Measurements from ENCODE around the gene MDH2. TPM values are rescaled to one million over a fixed set of nuclear protein-coding genes. Genes with fewer than 3 reads are reported as not detected.
"Not testable (repeated sequence)": the region's sequence is repeated elsewhere in the genome, so short reads cannot be mapped to it uniquely, and the experiment has no call there.

The MDH2 gene
- total RNA-seq, 4 donors from 2014 or later: 24.3 to 88.4 (median 30.0) TPM

- no peaks in the 10 kb centered on the region for H3K27me3 ChIP-seq
- DNase-seq: no peak
- no peak overlapping the region for H3K4me3 ChIP-seq
- intact Hi-C loops (cut with DNase I; ENCODE audit: low total_unique reads): no loop called here
- no peak overlapping the region for H3K27ac ChIP-seq
- no peak for TF ChIP-seq POLR2A (IDR thresholded peaks at IDR 0.05)
- no peaks in the 10 kb centered on the region for H3K9me3 ChIP-seq
- H3K36me3 ChIP-seq: no peaks in the 10 kb centered on the region
- H3K4me1 ChIP-seq: no peaks in the 10 kb centered on the region
Measured at GRCh38 chr7:76089865-76090475, 42.1 kb downstream of the MDH2 start.

DNA sequence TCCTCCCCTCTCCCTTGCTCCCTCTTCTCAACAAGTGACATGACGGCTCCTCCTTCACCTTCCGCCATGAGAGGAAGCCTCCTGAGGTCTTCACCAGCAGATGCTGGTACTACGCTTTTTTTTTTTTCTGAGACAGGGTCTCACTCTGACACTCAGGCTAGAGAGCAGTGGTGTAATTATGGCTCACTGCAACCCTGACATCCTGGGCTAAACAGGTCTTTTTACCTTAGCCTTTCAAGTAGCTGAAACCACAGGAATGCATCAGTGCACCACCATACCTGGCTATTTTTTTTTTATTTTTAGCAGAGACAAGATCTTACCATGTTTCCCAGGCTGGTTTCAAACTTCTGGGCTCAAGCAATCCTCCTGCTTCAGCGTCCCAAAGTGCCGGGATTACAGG, 43.6 kb downstream of the MDH2 start:
- DNase-seq: no peak
- Histone ChIP-seq H3K4me1 (no peaks in the 10 kb centered on the region), H3K27me3 (no peaks in the 10 kb centered on the region), H3K36me3 (no peaks in the 10 kb centered on the region), H3K4me3 (no peak overlapping the region), H3K9me3 (no peaks in the 10 kb centered on the region), H3K27ac (no peak overlapping the region)
- TF ChIP-seq, protein P1, sequence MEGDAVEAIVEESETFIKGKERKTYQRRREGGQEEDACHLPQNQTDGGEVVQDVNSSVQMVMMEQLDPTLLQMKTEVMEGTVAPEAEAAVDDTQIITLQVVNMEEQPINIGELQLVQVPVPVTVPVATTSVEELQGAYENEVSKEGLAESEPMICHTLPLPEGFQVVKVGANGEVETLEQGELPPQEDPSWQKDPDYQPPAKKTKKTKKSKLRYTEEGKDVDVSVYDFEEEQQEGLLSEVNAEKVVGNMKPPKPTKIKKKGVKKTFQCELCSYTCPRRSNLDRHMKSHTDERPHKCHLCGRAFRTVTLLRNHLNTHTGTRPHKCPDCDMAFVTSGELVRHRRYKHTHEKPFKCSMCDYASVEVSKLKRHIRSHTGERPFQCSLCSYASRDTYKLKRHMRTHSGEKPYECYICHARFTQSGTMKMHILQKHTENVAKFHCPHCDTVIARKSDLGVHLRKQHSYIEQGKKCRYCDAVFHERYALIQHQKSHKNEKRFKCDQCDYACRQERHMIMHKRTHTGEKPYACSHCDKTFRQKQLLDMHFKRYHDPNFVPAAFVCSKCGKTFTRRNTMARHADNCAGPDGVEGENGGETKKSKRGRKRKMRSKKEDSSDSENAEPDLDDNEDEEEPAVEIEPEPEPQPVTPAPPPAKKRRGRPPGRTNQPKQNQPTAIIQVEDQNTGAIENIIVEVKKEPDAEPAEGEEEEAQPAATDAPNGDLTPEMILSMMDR (IDR thresholded peaks at IDR 0.05): no peak
- TF ChIP-seq POLR2A (IDR thresholded peaks at IDR 0.05): no peak
- intact Hi-C loops (cut with DNase I; ENCODE audit: low total_unique reads): no loop called here

GRCh38 chr7:76093531-76093930, 45.6 kb downstream of the MDH2 start:
- H3K36me3 ChIP-seq; DNase-seq; H3K4me1 ChIP-seq; H3K9me3 ChIP-seq; H3K4me3 ChIP-seq; H3K27ac ChIP-seq; H3K27me3 ChIP-seq; intact Hi-C loops (cut with DNase I; ENCODE audit: low total_unique reads): not testable (repeated sequence)

DNA sequence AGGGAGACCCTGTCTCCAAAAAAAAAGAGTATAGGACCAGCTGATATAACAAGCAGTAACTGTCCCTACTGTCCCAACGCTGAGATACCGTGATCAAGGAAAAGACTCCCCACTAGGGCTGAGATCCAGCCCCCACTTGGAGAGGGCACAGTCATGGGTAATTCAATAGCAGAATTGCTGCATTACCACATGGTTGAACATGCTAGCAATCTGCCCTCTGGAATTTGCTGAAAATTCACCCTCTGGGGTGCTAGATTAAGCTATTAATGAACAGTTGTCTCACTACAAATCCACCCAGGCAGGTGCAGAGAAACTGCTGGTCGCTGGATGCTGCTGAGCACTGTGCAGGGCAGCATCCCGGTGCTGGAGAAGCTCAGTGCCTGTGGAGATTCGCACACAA, 46.4 kb downstream of the MDH2 start:
- H3K27me3 ChIP-seq; H3K4me3 ChIP-seq; DNase-seq; H3K4me1 ChIP-seq; H3K27ac ChIP-seq; H3K36me3 ChIP-seq; intact Hi-C loops (cut with DNase I; ENCODE audit: low total_unique reads); H3K9me3 ChIP-seq: not testable (repeated sequence)

DNA sequence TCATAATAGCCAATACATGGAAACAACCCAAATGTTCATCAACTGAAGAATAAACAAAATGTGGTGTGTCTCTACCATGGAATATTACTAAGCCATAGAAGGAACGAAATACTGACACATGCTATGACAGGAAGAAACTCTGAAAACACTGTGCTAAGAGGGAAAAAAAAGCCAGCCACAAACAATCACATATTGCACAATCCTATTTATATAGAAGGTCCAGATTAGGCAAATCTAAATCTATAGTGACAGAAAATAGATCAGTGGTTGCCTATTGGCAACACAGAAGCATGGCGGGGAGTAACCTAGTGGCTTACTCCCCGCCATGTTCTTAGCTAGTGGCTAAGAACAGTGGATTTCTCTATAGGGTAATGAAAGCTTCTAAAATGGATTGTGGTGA, 48.0 kb downstream of the MDH2 start:
- no peak overlapping the region for H3K27ac ChIP-seq
- TF ChIP-seq, protein P1 (IDR thresholded peaks at IDR 0.05): no peak
- no peak for TF ChIP-seq POLR2A (IDR thresholded peaks at IDR 0.05)
- H3K4me1 ChIP-seq: no peaks in the 10 kb centered on the region
- no peaks in the 10 kb centered on the region for H3K27me3 ChIP-seq
- no peak for DNase-seq
- H3K9me3 ChIP-seq: no peaks in the 10 kb centered on the region
- H3K4me3 ChIP-seq: no peak overlapping the region
- intact Hi-C loops (cut with DNase I; ENCODE audit: low total_unique reads): no loop called here
- H3K36me3 ChIP-seq: no peaks in the 10 kb centered on the region

- H3K27me3 ChIP-seq; H3K27ac ChIP-seq; DNase-seq; H3K36me3 ChIP-seq; H3K4me3 ChIP-seq; H3K4me1 ChIP-seq; intact Hi-C loops (cut with DNase I; ENCODE audit: low total_unique reads); H3K9me3 ChIP-seq: not testable (repeated sequence)
Measured at GRCh38 chr7:76101693-76102437, 54.0 kb downstream of the MDH2 start.

GRCh38 chr7:76103788-76104187, 55.9 kb downstream of the MDH2 start:
- H3K4me3 ChIP-seq; intact Hi-C loops (cut with DNase I; ENCODE audit: low total_unique reads): not testable (repeated sequence)

GRCh38 chr7:76106130-76106529, 58.2 kb downstream of the MDH2 start:
- H3K36me3 ChIP-seq; intact Hi-C loops (cut with DNase I; ENCODE audit: low total_unique reads); H3K27ac ChIP-seq; H3K4me3 ChIP-seq; H3K9me3 ChIP-seq; H3K4me1 ChIP-seq; DNase-seq; H3K27me3 ChIP-seq: not testable (repeated sequence)

More at GRCh38 chr7:76103788-76104187, 55.9 kb downstream of the MDH2 start:
- H3K27me3 ChIP-seq, H3K9me3 ChIP-seq, H3K27ac ChIP-seq, H3K36me3 ChIP-seq, DNase-seq, H3K4me1 ChIP-seq: not testable (repeated sequence)
